CD8-positive, alpha-beta memory T cell (primary cell): ENCODE results near the gene PPFIA2. TPM values are rescaled to one million over a fixed set of nuclear protein-coding genes. Genes with fewer than 3 reads are reported as not detected.

ENCODE experiments used
- CTCF ChIA-PET: fragments of 350-600 bp; sonication (Branson Sonifier 250); formaldehyde crosslinking; loops from one replicate; lab custom pipeline; 2021; ENCODE audit warnings: antibody characterized with exemption; lab: Charles Lee
- POLR2A ChIA-PET: fragments of 350-600 bp; sonication (Branson Sonifier 250); formaldehyde crosslinking; loops from one replicate; lab custom pipeline; 2021; ENCODE audit warnings: antibody characterized with exemption; lab: Charles Lee
- DNase-seq, 5 donors: peaks; one replicate each; pipeline versions ENCODE4 v3.0.0 to v3.0.0-alpha.2; 2020 to 2022; ENCODE audit warnings: mixed read lengths in 1 of 5
- H3K27ac ChIP-seq: one replicate; pipeline ENCODE4 v1.7.0; 2013; ENCODE audit warnings: low read depth, mild to moderate bottlenecking, low read length, moderate library complexity
- H3K27me3 ChIP-seq: 2 replicates; pipeline ENCODE4 v1.7.0; 2013; ENCODE audit warnings: low read length, mild to moderate bottlenecking; ENCODE audit not compliant: insufficient read depth, poor library complexity, severe bottlenecking
- H3K36me3 ChIP-seq: 2 replicates; pipeline ENCODE4 v1.7.0; 2013; ENCODE audit warnings: mild to moderate bottlenecking, low read length, moderate library complexity; ENCODE audit not compliant: insufficient read depth
- H3K4me1 ChIP-seq: 2 replicates; pipeline ENCODE4 v1.7.0; 2013; ENCODE audit warnings: mild to moderate bottlenecking, low read length, moderate library complexity; ENCODE audit not compliant: insufficient read depth
- H3K4me3 ChIP-seq: 2 replicates; pipeline ENCODE4 v1.7.0; 2013; ENCODE audit warnings: mild to moderate bottlenecking, low read length
- H3K9me3 ChIP-seq: 2 replicates; pipeline ENCODE4 v1.7.0; 2013; ENCODE audit warnings: mild to moderate bottlenecking, low read length
- H3K27ac Mint-ChIP-seq, 8 donors: one replicate each; pipeline ENCODE4 v1.8.0; 2020 to 2021; ENCODE audit warnings: mixed read lengths in 8 of 8, mild to moderate bottlenecking in 6 of 8, inconsistent platforms in 3 of 8, moderate library complexity in 3 of 8
- H3K27me3 Mint-ChIP-seq, 2 donors: one replicate each; pipeline ENCODE4 v1.8.0; 2020 to 2021; ENCODE audit warnings: mixed read lengths in 2 of 2, mild to moderate bottlenecking in 1 of 2, moderate library complexity in 1 of 2
- H3K36me3 Mint-ChIP-seq, 3 donors: one replicate each; pipeline ENCODE4 v1.8.0; 2020 to 2021; ENCODE audit warnings: mixed read lengths in 3 of 3, inconsistent platforms in 1 of 3, mild to moderate bottlenecking in 1 of 3
- H3K4me1 Mint-ChIP-seq, 3 donors: one replicate each; pipeline ENCODE4 v1.8.0; 2020 to 2021; ENCODE audit warnings: mixed read lengths in 3 of 3, inconsistent platforms in 1 of 3, mild to moderate bottlenecking in 1 of 3
- H3K4me3 Mint-ChIP-seq, 7 donors: one replicate each; pipeline ENCODE4 v1.8.0; 2020 to 2021; ENCODE audit warnings: mixed read lengths in 7 of 7, mild to moderate bottlenecking in 6 of 7, moderate library complexity in 4 of 7, inconsistent platforms in 2 of 7
- H3K9me3 Mint-ChIP-seq, 5 donors: one replicate each; pipeline ENCODE4 v1.8.0; 2020 to 2022; ENCODE audit warnings: mixed read lengths in 5 of 5, mild to moderate bottlenecking in 3 of 5, moderate library complexity in 2 of 5, inconsistent platforms in 1 of 5
- polyA plus RNA-seq: library from polyadenylated mRNA; unstranded; fragments of 300-500 nt; fragmentation: Illumina TruSeq; gene quantifications from one replicate; pipeline ENCODE4 v1.2.3, GENCODE V29; 2021
- total RNA-seq, 2 experiments: library from RNA; stranded (reverse); gene quantifications; one replicate each; pipeline ENCODE4 v1.2.3, GENCODE V29; 2021

Gene PPFIA2
- total and polyA plus RNA-seq, 3 experiments from 2014 or later: not detected

DNA sequence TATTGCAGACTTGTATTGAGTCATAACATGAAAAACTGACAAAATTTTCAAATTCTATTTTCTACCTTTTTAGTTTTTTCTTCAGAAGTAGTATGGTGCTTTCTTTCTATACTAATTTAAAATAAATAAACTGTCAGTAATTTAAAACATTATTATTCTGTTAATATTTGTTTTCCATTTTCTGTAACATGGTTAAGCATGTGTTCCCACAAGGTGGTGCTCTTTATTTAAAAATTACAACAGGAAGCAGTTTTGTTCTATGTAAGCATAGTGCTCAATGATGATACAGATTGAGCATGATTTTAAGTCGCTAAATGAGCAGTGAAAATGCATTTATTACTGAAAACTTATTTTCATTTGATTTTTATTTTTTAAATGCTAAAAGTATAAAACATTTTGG lies 114.6 kb downstream of the PPFIA2 start:
- no peak overlapping the region for H3K4me3 Mint-ChIP-seq
- POLR2A ChIA-PET: no interaction called here
- H3K9me3 ChIP-seq: no peaks in the 10 kb centered on the region
- H3K27ac Mint-ChIP-seq: no peak overlapping the region
- no peak overlapping the region for H3K4me3 ChIP-seq
- H3K4me1 ChIP-seq: no peaks in the 10 kb centered on the region
- H3K4me1 Mint-ChIP-seq: no peaks in the 10 kb centered on the region
- H3K36me3 ChIP-seq: no peaks in the 10 kb centered on the region
- no peaks in the 10 kb centered on the region for H3K36me3 Mint-ChIP-seq
- H3K9me3 Mint-ChIP-seq: no peaks in the 10 kb centered on the region
- DNase-seq: peak in 2 of 5 donors; percentile 30 to 41
- no peaks in the 10 kb centered on the region for H3K27me3 Mint-ChIP-seq
- no peak overlapping the region for H3K27ac ChIP-seq
- CTCF ChIA-PET: interaction anchor here (1.2 kb wide), 1 partner anchor 714 kb away, joined by 3 read pairs; the partner anchor contains the start of genes CCDC59 and METTL25
- H3K27me3 ChIP-seq: no peaks in the 10 kb centered on the region

GRCh38 chr12:81639196-81639595 lies 120.0 kb downstream of the PPFIA2 start:
- no peaks in the 10 kb centered on the region for H3K4me1 Mint-ChIP-seq
- ChIA-PET POLR2A (no interaction called here), CTCF (no interaction called here)
- Histone ChIP-seq H3K36me3 (no peaks in the 10 kb centered on the region), H3K4me1 (no peaks in the 10 kb centered on the region), H3K9me3 (no peaks in the 10 kb centered on the region), H3K27me3 (no peaks in the 10 kb centered on the region), H3K4me3 (no peak overlapping the region), H3K27ac (no peak overlapping the region)
- no peak overlapping the region for H3K27ac Mint-ChIP-seq
- no peak for DNase-seq
- peaks cover 0 to 3% (median 0%) of the 10 kb centered on the region in 5 donors for H3K9me3 Mint-ChIP-seq
- no peaks in the 10 kb centered on the region for H3K27me3 Mint-ChIP-seq
- no peak overlapping the region for H3K4me3 Mint-ChIP-seq
- H3K36me3 Mint-ChIP-seq: no peaks in the 10 kb centered on the region

DNA sequence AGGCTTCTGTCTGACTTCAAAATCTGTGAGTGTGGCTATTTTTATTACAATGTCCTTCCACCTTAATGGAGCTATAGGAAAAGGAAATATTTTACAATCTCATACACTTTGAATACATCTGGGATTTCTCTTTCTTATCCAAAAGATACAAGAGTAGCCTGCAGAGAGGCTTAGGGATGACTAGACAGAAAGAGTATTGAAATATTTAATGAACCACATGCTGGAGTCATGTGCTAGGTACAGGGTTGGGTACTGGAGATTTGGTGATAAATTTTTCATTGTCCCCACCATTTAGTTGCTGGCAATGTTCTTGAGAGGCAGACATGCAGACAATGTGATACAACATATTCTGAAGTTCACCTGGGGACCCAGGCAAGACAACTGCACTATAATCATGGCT lies 126.0 kb downstream of the PPFIA2 start:
- Mint-ChIP-seq H3K4me1 (no peaks in the 10 kb centered on the region), H3K9me3 (peaks cover 0 to 3% (median 0%) of the 10 kb centered on the region in 5 donors), H3K27me3 (peaks cover 0 to 2% of the 10 kb centered on the region in 2 donors), H3K4me3 (no peak overlapping the region), H3K36me3 (no peaks in the 10 kb centered on the region), H3K27ac (no peak overlapping the region)
- no peaks in the 10 kb centered on the region for H3K36me3 ChIP-seq
- no peaks in the 10 kb centered on the region for H3K27me3 ChIP-seq
- H3K9me3 ChIP-seq: no peaks in the 10 kb centered on the region
- POLR2A ChIA-PET: no interaction called here
- H3K4me1 ChIP-seq: no peaks in the 10 kb centered on the region
- H3K4me3 ChIP-seq: no peak overlapping the region
- CTCF ChIA-PET: no interaction called here
- no peak overlapping the region for H3K27ac ChIP-seq
- no peak for DNase-seq

DNA sequence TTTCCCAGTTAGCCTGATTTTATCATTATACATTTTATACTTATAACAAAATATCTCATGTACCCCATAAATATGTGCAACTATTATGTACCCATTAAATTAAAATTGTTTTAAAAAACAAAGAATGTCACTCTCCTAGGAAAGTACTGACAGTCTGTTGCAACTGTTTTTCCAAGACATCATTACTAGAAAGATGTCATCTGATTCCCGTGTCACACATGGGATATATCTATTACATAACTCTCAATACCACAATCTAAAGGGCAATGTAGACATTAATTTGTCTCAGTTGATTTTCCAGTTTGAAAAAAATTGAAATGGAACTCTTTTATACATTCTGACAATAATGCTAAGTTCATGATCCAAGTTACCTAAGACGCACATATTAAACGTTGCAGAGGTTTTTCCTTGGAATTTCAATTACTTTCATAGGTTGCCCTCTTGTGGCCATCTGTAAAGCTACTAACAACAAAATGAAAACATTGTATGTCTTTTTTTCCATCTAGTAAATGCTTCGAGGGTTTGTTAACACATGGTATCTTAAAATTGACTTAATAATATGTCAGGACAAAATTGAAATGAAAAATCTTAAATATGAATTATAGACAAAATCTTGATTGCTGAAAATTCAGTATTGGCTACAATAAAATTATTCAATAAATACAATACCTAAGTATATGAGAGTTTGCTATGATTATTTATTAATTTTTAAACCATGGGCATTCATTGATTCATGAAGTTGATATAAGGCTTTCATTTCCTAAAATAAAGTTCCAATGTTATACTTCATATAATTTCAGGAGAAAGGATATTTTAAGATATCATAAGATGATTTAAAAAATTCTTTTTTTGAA lies 131.6 kb downstream of the PPFIA2 start:
- Mint-ChIP-seq H3K4me3 (no peak overlapping the region), H3K27ac (no peak overlapping the region), H3K4me1 (no peaks in the 10 kb centered on the region), H3K36me3 (no peaks in the 10 kb centered on the region), H3K27me3 (peaks cover 0 to 2% of the 10 kb centered on the region in 2 donors), H3K9me3 (no peaks in the 10 kb centered on the region)
- H3K27ac ChIP-seq: no peak overlapping the region
- ChIA-PET CTCF (no interaction called here), POLR2A (no interaction called here)
- no peaks in the 10 kb centered on the region for H3K9me3 ChIP-seq
- no peaks in the 10 kb centered on the region for H3K4me1 ChIP-seq
- no peaks in the 10 kb centered on the region for H3K36me3 ChIP-seq
- H3K4me3 ChIP-seq: no peak overlapping the region
- no peaks in the 10 kb centered on the region for H3K27me3 ChIP-seq
- DNase-seq: no peak

- ChIA-PET CTCF (no interaction called here), POLR2A (no interaction called here)
- Histone ChIP-seq H3K36me3 (no peaks in the 10 kb centered on the region), H3K4me1 (no peaks in the 10 kb centered on the region), H3K27ac (no peak overlapping the region), H3K9me3 (no peaks in the 10 kb centered on the region), H3K27me3 (no peaks in the 10 kb centered on the region), H3K4me3 (no peak overlapping the region)
- no peaks in the 10 kb centered on the region for H3K4me1 Mint-ChIP-seq
- no peaks in the 10 kb centered on the region for H3K36me3 Mint-ChIP-seq
- H3K27me3 Mint-ChIP-seq: peaks cover 0 to 2% of the 10 kb centered on the region in 2 donors
- H3K4me3 Mint-ChIP-seq: no peak overlapping the region
- no peak overlapping the region for H3K27ac Mint-ChIP-seq
- no peak for DNase-seq
- no peaks in the 10 kb centered on the region for H3K9me3 Mint-ChIP-seq
Observed at GRCh38 chr12:81626406-81626805, 132.7 kb downstream of the PPFIA2 start.

DNA sequence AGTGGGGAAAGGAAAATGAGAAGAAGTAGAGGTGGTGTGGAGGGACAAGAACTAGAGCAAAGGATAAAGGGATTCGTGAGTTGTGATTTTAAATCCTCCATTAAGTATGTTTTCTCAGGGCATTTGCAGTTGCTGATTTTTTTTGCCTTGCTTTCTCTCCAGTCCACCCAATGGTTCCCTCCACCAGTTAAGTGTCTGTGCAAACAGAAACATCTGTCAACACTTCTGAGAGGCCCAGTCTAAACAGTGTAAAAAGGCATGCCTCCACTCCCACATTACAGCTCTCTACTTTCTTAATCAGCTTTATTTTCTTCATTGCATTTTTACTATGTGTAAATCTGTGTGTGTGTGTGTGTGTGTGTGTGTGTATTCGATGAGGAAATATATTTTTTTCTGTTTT lies 141.2 kb downstream of the PPFIA2 start:
- CTCF ChIA-PET: no interaction called here

DNA sequence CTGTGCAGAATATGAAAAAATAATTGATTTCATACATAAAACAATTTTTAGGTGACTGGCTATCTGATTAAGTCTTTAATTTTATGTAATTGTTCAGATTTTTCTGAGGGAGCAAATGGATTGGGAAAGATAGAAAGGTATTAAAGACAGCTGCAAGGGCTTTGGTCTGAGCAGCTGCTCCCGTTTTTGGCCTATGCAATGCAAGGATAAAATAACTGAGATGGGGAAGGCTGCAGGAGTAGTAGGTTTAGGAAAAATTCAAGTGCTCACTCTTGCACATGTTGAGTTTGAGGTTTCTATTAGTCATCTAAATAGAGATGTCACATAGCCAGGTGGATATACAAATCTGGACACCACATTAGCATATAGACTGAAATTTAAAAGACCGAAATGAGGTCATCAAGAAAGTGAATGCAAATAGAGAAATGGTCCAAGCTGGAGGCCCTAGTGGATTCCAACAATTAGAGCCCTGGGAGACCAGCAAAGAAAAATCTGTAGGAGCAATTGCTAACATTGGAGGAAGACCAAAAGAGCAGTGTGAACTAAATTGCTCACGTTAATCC lies 144.0 kb downstream of the PPFIA2 start:
- ChIA-PET POLR2A (no interaction called here), CTCF (no interaction called here)
- Mint-ChIP-seq H3K4me3 (no peak overlapping the region), H3K27ac (no peak overlapping the region), H3K4me1 (no peaks in the 10 kb centered on the region), H3K27me3 (no peaks in the 10 kb centered on the region), H3K9me3 (peaks cover 0 to 6% (median 0%) of the 10 kb centered on the region in 5 donors), H3K36me3 (no peaks in the 10 kb centered on the region)
- Histone ChIP-seq H3K36me3 (no peaks in the 10 kb centered on the region), H3K27me3 (no peaks in the 10 kb centered on the region), H3K27ac (no peak overlapping the region), H3K9me3 (no peaks in the 10 kb centered on the region), H3K4me1 (no peaks in the 10 kb centered on the region), H3K4me3 (no peak overlapping the region)
- no peak for DNase-seq

More for the DNA sequence above, 141.2 kb downstream of the PPFIA2 start:
- H3K4me1 Mint-ChIP-seq: no peaks in the 10 kb centered on the region
- Histone ChIP-seq H3K27ac (no peak overlapping the region), H3K4me3 (no peak overlapping the region), H3K4me1 (no peaks in the 10 kb centered on the region), H3K27me3 (no peaks in the 10 kb centered on the region), H3K36me3 (no peaks in the 10 kb centered on the region), H3K9me3 (no peaks in the 10 kb centered on the region)
- no peak overlapping the region for H3K27ac Mint-ChIP-seq
- H3K4me3 Mint-ChIP-seq: no peak overlapping the region
- no peak for DNase-seq
- no peaks in the 10 kb centered on the region for H3K36me3 Mint-ChIP-seq
- no peaks in the 10 kb centered on the region for H3K27me3 Mint-ChIP-seq
- POLR2A ChIA-PET: no interaction called here
- H3K9me3 Mint-ChIP-seq: peaks cover 0 to 6% (median 0%) of the 10 kb centered on the region in 5 donors
